ENCODE measurements around the gene UXS1.

GRCh38 chr2:106181064-106181463 is 13.0 kb downstream of the UXS1 start:
- no peak for TF ChIP-seq ZFP30 (CRISPR knock-in tag; IDR thresholded peaks at IDR 0.05)
- no peak for TF ChIP-seq PATZ1 (CRISPR knock-in tag; IDR thresholded peaks at IDR 0.05; ENCODE audit: borderline replicate concordance)
- no peak for TF ChIP-seq CSRNP3 (CRISPR knock-in tag; IDR thresholded peaks at IDR 0.05)

All from SK-N-SH treated with all-trans-retinoic acid at 6 μM for 48 hours (cell line).